SK-N-SH treated with all-trans-retinoic acid at 6 μM for 48 hours (cell line): ENCODE results near the gene SMIM22.

Experiments
- ATAC-seq: fragments of 200-7000 bp; cut with Tn5 transposase; 3 replicates; pipeline ENCODE4 v1.9.1; 2020; ENCODE audit warnings: mild to moderate bottlenecking, moderate library complexity
- ARNTL ChIP-seq: fragments of 450-650 bp; formaldehyde crosslinking; IDR thresholded peaks from 2 replicates; pipeline ENCODE4 v1.5.0; 2020; ENCODE audit warnings: low read depth, mild to moderate bottlenecking, moderate library complexity, borderline replicate concordance
- BACH2 ChIP-seq: fragments of 250-450 bp; sonication (Bioruptor Pico); IDR thresholded peaks from 2 replicates; pipeline ENCODE4 v1.9.0; 2021; ENCODE audit warnings: mild to moderate bottlenecking, borderline replicate concordance
- CSDC2 ChIP-seq: fragments of 250-450 bp; sonication (Bioruptor Pico); IDR thresholded peaks from 2 replicates; pipeline ENCODE4 v1.5.0; 2020; ENCODE audit warnings: mild to moderate bottlenecking, moderate library complexity
- ESRRG ChIP-seq: fragments of 250-450 bp; sonication (Bioruptor Pico); IDR thresholded peaks from 2 replicates; pipeline ENCODE4 v1.6.1; 2021; ENCODE audit warnings: mild to moderate bottlenecking
- OSR1 ChIP-seq: fragments of 250-450 bp; sonication (Bioruptor Pico); IDR thresholded peaks from 2 replicates; pipeline ENCODE4 v1.8.0; 2022; ENCODE audit warnings: moderate library complexity, mild to moderate bottlenecking, inconsistent platforms
- PPARA ChIP-seq: fragments of 250-450 bp; sonication (Bioruptor Pico); IDR thresholded peaks from 2 replicates; pipeline ENCODE4 v1.5.0; 2020; ENCODE audit warnings: mild to moderate bottlenecking, borderline replicate concordance
- TCF4 ChIP-seq: fragments of 250-450 bp; sonication (Bioruptor Pico); IDR thresholded peaks from 2 replicates; pipeline ENCODE4 v1.8.0; 2021; ENCODE audit warnings: mild to moderate bottlenecking, moderate library complexity, borderline replicate concordance
- TOX ChIP-seq: fragments of 250-450 bp; sonication (Bioruptor Pico); IDR thresholded peaks from 2 replicates; pipeline ENCODE4 v1.8.0; 2021; ENCODE audit warnings: mild to moderate bottlenecking, moderate library complexity, borderline replicate concordance
- ZC3H10 ChIP-seq: fragments of 250-450 bp; sonication (Bioruptor Pico); IDR thresholded peaks from 2 replicates; pipeline ENCODE4 v1.5.1; 2021; ENCODE audit warnings: mild to moderate bottlenecking, moderate library complexity
- ZFP3 ChIP-seq: fragments of 250-450 bp; sonication (Bioruptor Pico); IDR thresholded peaks from 2 replicates; pipeline ENCODE4 v1.5.0; 2020; ENCODE audit warnings: mild to moderate bottlenecking, moderate library complexity
- ZFP30 ChIP-seq: fragments of 450-650 bp; formaldehyde crosslinking; IDR thresholded peaks from 2 replicates; pipeline ENCODE4 v1.5.0; 2022; ENCODE audit warnings: mild to moderate bottlenecking, moderate library complexity
- ZNF565 ChIP-seq: fragments of 450-650 bp; formaldehyde crosslinking; conservative IDR thresholded peaks from 2 replicates; pipeline ENCODE4 v1.5.0; 2020; ENCODE audit warnings: low read depth, mild to moderate bottlenecking, moderate library complexity
- ZNF8 ChIP-seq: fragments of 450-650 bp; formaldehyde crosslinking; IDR thresholded peaks from 2 replicates; pipeline ENCODE4 v1.5.0; 2020; ENCODE audit warnings: mild to moderate bottlenecking, moderate library complexity
- TF ChIP-seq, protein P1 (sequence below): fragments of 250-450 bp; sonication (Bioruptor Pico); IDR thresholded peaks from 2 replicates; pipeline ENCODE4 v1.8.0; 2020; ENCODE audit warnings: mild to moderate bottlenecking, moderate library complexity, borderline replicate concordance
- TF ChIP-seq, protein P2 (sequence below): fragments of 250-450 bp; sonication (Bioruptor Pico); IDR thresholded peaks from 2 replicates; pipeline ENCODE4 v1.5.1; 2021; ENCODE audit warnings: mild to moderate bottlenecking, moderate library complexity
- TF ChIP-seq, protein P3 (sequence below): fragments of 250-450 bp; sonication (Bioruptor Pico); IDR thresholded peaks from 2 replicates; pipeline ENCODE4 v1.5.1; 2020; ENCODE audit warnings: low read depth, mild to moderate bottlenecking, moderate library complexity
- TF ChIP-seq, protein P4 (sequence below): fragments of 250-450 bp; sonication (Bioruptor Pico); IDR thresholded peaks from 2 replicates; pipeline ENCODE4 v1.8.0; 2021; ENCODE audit warnings: low read depth, mild to moderate bottlenecking, moderate library complexity, borderline replicate concordance

SMIM22 gene

DNA sequence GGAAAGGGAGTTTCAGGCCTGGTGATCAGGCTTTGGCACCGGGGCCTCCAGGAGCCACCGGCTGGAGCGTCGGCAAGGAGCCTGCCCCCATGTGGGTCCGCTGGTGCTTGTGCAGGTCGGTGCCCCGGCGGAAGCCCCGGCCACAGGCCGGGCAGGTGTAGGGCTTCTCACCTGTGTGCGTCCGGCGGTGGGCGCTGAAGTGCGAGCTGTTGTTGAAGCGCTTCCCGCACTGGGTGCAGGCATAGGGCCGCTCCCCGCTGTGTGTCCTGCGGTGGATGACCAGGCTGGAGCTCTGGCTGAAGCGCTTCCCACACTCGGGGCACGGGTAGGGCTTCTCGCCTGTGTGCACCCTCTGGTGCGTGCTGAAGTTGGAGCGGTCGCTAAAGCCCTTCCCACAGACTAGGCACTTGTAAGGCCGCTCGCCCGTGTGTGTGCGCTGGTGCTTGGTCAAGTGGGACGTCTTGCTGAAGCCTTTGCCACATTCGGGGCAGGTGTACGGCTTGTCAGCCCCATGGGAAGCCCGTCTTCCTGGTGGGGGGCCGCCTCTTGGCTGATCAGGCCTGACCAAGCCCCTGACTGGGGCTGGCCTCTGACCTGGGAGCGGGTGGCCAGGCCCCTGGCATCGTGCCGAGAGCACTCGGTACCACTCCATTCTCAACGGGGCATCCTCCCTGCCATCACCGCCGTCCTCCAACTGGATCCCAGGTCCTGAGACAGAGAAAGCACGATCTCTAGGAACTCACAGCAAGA lies 42.6 kb upstream of the SMIM22 start (continued):
- TF ChIP-seq, protein P1, sequence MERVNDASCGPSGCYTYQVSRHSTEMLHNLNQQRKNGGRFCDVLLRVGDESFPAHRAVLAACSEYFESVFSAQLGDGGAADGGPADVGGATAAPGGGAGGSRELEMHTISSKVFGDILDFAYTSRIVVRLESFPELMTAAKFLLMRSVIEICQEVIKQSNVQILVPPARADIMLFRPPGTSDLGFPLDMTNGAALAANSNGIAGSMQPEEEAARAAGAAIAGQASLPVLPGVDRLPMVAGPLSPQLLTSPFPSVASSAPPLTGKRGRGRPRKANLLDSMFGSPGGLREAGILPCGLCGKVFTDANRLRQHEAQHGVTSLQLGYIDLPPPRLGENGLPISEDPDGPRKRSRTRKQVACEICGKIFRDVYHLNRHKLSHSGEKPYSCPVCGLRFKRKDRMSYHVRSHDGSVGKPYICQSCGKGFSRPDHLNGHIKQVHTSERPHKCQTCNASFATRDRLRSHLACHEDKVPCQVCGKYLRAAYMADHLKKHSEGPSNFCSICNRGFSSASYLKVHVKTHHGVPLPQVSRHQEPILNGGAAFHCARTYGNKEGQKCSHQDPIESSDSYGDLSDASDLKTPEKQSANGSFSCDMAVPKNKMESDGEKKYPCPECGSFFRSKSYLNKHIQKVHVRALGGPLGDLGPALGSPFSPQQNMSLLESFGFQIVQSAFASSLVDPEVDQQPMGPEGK (CRISPR knock-in tag), result no peak
- TF ChIP-seq ZFP30 (CRISPR knock-in tag) (no peak), ZNF8 (no peak), PPARA (CRISPR knock-in tag) (no peak)

DNA sequence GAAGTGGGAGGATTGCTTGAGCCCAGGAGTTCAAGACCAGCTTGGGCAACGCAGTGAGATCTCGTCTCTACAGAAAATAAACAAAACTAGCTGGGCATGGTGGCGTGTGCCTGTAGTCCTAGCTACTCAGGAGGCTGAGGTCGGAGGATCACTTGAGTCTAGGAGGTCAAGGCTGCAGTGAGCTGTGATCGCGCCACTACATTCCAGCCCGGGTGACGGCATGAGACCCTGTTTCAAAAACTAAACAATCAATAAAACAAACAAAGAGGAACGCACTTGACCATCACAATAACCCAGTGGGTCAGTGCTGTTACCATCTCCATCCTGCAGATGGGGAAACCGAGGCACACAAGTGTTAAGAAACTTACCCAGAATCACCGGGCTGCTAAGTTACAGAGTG lies 41.9 kb upstream of the SMIM22 start:
- ATAC-seq, result no peak
- TF ChIP-seq ARNTL (CRISPR knock-in tag) (no peak), PPARA (CRISPR knock-in tag) (no peak), ZFP3 (CRISPR knock-in tag) (no peak), OSR1 (CRISPR knock-in tag) (no peak), ZC3H10 (CRISPR knock-in tag) (no peak), ZNF565 (CRISPR knock-in tag) (no peak), BACH2 (CRISPR knock-in tag) (no peak), CSDC2 (CRISPR knock-in tag) (no peak), TCF4 (CRISPR knock-in tag) (no peak), ESRRG (no peak)
- TF ChIP-seq, protein P2, sequence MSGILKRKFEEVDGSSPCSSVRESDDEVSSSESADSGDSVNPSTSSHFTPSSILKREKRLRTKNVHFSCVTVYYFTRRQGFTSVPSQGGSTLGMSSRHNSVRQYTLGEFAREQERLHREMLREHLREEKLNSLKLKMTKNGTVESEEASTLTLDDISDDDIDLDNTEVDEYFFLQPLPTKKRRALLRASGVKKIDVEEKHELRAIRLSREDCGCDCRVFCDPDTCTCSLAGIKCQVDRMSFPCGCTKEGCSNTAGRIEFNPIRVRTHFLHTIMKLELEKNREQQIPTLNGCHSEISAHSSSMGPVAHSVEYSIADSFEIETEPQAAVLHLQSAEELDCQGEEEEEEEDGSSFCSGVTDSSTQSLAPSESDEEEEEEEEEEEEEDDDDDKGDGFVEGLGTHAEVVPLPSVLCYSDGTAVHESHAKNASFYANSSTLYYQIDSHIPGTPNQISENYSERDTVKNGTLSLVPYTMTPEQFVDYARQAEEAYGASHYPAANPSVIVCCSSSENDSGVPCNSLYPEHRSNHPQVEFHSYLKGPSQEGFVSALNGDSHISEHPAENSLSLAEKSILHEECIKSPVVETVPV (CRISPR knock-in tag), result no peak
- TF ChIP-seq, protein P3, sequence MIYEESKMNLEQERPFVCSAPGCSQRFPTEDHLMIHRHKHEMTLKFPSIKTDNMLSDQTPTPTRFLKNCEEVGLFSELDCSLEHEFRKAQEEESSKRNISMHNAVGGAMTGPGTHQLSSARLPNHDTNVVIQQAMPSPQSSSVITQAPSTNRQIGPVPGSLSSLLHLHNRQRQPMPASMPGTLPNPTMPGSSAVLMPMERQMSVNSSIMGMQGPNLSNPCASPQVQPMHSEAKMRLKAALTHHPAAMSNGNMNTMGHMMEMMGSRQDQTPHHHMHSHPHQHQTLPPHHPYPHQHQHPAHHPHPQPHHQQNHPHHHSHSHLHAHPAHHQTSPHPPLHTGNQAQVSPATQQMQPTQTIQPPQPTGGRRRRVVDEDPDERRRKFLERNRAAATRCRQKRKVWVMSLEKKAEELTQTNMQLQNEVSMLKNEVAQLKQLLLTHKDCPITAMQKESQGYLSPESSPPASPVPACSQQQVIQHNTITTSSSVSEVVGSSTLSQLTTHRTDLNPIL (CRISPR knock-in tag), result no peak
- TF ChIP-seq, protein P1 (CRISPR knock-in tag), result no peak

DNA sequence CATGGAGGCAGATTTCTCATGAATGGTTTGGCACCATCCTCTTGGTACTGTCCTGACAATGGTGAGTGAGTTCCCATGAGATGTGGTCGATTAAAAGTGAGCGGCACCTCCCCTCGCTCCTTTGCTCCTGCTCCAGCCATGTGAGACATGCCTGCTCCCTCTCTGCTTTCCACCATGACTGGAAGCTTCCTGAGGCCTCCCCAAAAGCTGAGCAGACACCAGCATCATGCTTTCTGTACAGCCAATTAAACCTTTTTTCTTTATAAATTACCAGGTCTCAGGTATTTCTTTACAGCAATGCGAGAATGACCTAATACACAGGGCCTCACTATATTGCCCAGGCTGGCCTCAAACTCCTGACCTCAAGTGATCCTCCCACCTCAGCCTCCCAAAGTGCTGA lies 40.3 kb upstream of the SMIM22 start:
- no peak for TF ChIP-seq ZC3H10 (CRISPR knock-in tag)
- no peak for TF ChIP-seq ZFP3 (CRISPR knock-in tag)
- TF ChIP-seq, protein P4, sequence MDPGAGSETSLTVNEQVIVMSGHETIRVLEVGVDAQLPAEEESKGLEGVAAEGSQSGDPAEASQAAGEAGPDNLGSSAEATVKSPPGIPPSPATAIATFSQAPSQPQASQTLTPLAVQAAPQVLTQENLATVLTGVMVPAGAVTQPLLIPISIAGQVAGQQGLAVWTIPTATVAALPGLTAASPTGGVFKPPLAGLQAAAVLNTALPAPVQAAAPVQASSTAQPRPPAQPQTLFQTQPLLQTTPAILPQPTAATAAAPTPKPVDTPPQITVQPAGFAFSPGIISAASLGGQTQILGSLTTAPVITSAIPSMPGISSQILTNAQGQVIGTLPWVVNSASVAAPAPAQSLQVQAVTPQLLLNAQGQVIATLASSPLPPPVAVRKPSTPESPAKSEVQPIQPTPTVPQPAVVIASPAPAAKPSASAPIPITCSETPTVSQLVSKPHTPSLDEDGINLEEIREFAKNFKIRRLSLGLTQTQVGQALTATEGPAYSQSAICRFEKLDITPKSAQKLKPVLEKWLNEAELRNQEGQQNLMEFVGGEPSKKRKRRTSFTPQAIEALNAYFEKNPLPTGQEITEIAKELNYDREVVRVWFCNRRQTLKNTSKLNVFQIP, result no peak
- no peak for TF ChIP-seq TOX (CRISPR knock-in tag)
- no peak for TF ChIP-seq TCF4 (CRISPR knock-in tag)
- TF ChIP-seq PPARA (CRISPR knock-in tag), result no peak
- no peak for ATAC-seq

DNA sequence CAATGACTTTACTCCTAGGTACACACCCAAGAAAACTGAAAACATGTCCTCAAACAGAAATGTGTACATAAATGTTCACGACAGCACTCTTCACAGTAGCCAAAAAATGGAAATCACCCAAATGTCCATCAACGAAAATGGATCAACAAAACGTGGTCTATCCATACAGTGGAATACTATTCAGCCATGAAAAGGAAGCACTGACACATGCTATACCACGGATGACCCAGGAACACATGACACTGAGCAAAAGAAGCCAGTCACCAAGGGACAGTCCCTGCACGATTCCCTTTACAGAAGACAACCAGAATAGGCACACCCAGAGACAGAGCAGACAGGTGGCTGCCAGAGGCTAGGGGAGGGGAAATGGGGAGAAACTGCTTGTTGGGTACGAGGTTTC lies 39.5 kb upstream of the SMIM22 start:
- TF ChIP-seq ZNF8 (peak; percentile 73), BACH2 (CRISPR knock-in tag) (no peak)
- TF ChIP-seq, all 23 proteins: peak for 1
- no peak for ATAC-seq
